ENCODE measurements around the gene PAK6. TPM values are rescaled to one million over a fixed set of nuclear protein-coding genes. Genes with fewer than 3 reads are reported as not detected.

PAK6 gene
- total and polyA plus RNA-seq, 4 donors, result 0.05 to 0.17 (median 0.10) TPM

DNA sequence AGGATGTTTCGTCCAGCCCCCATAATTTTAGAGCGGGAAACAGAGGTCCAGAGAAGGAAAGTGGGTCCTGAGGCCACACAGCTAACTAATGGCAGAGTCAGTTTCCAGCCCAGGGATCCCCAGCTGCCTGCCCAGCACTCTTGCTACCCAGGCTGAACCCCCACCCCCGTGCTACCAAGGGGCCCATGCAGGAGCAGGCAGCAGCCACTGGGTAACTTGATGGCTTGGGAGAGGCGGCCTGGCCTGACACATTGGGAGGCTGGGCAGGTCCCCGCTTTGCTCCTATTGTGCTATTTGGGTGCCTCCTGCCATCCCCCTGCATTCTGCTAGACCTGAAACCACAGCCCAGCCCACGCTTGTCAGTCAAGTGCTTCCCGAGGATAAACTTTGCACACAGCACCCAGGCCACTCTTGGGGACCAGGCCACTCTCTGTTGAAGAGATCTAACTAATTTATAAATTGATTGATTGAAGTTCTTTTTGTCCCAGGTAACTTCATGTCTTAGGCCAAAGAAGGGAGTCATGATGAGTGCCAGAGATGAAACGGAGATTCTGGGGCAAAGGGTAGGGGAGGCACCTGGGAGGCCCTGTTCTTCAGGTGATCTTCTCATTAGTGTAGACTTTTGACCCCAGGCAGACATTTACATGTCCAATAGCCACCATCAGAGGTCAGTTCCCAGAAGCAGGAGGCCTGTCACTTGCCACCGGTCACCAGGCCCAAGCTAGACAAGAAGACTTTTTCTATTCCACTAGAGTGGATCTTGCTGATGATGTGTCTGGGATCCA is 7.0 kb downstream of the PAK6 start:
- no peaks in the 10 kb centered on the region for H3K27me3 ChIP-seq (ENCODE audit: control insufficient read depth in 4 of 4, insufficient read depth in 4 of 4, low read length in 3 of 4)
- 92% methylated on average over 9 of the region's 9 CpGs for WGBS
- H3K4me1 ChIP-seq (ENCODE audit: control insufficient read depth in 4 of 4, insufficient read depth in 4 of 4, low read length in 3 of 4), result no peaks in the 10 kb centered on the region
- no peaks in the 10 kb centered on the region for H3K9me3 ChIP-seq (ENCODE audit: control insufficient read depth in 4 of 4, low read length in 3 of 4)
- H3K36me3 ChIP-seq (ENCODE audit: control insufficient read depth in 4 of 4, insufficient read depth in 3 of 4, low read depth in 1 of 4, low read length in 3 of 4), result no peaks in the 10 kb centered on the region
- H3K9ac ChIP-seq (ENCODE audit: low read depth in 1 of 2, low read length in 2 of 2), result no peak overlapping the region
- no peak overlapping the region for H3K4me3 ChIP-seq (ENCODE audit: low read depth in 1 of 3, low read length in 3 of 3)
- H3K27ac ChIP-seq (ENCODE audit: low read depth in 1 of 2, low read length in 2 of 2), result no peak overlapping the region
- DNase-seq (ENCODE audit: low spot score), result no peak
- no peak for TF ChIP-seq NR2F2 (IDR thresholded peaks at IDR 0.05)
- no peak for TF ChIP-seq FOXA2 (IDR thresholded peaks at IDR 0.05)
- no peak for TF ChIP-seq FOXA1 (IDR thresholded peaks at IDR 0.05)
- TF ChIP-seq RAD21 (IDR thresholded peaks at IDR 0.05), result no peak
- no peak for TF ChIP-seq YY1 (IDR thresholded peaks at IDR 0.05)
- TF ChIP-seq, protein P1, sequence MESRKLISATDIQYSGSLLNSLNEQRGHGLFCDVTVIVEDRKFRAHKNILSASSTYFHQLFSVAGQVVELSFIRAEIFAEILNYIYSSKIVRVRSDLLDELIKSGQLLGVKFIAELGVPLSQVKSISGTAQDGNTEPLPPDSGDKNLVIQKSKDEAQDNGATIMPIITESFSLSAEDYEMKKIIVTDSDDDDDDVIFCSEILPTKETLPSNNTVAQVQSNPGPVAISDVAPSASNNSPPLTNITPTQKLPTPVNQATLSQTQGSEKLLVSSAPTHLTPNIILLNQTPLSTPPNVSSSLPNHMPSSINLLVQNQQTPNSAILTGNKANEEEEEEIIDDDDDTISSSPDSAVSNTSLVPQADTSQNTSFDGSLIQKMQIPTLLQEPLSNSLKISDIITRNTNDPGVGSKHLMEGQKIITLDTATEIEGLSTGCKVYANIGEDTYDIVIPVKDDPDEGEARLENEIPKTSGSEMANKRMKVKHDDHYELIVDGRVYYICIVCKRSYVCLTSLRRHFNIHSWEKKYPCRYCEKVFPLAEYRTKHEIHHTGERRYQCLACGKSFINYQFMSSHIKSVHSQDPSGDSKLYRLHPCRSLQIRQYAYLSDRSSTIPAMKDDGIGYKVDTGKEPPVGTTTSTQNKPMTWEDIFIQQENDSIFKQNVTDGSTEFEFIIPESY (IDR thresholded peaks at IDR 0.05), result no peak
- TF ChIP-seq, protein P2, sequence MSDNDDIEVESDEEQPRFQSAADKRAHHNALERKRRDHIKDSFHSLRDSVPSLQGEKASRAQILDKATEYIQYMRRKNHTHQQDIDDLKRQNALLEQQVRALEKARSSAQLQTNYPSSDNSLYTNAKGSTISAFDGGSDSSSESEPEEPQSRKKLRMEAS (IDR thresholded peaks at IDR 0.05), result no peak
- TF ChIP-seq, protein P3, sequence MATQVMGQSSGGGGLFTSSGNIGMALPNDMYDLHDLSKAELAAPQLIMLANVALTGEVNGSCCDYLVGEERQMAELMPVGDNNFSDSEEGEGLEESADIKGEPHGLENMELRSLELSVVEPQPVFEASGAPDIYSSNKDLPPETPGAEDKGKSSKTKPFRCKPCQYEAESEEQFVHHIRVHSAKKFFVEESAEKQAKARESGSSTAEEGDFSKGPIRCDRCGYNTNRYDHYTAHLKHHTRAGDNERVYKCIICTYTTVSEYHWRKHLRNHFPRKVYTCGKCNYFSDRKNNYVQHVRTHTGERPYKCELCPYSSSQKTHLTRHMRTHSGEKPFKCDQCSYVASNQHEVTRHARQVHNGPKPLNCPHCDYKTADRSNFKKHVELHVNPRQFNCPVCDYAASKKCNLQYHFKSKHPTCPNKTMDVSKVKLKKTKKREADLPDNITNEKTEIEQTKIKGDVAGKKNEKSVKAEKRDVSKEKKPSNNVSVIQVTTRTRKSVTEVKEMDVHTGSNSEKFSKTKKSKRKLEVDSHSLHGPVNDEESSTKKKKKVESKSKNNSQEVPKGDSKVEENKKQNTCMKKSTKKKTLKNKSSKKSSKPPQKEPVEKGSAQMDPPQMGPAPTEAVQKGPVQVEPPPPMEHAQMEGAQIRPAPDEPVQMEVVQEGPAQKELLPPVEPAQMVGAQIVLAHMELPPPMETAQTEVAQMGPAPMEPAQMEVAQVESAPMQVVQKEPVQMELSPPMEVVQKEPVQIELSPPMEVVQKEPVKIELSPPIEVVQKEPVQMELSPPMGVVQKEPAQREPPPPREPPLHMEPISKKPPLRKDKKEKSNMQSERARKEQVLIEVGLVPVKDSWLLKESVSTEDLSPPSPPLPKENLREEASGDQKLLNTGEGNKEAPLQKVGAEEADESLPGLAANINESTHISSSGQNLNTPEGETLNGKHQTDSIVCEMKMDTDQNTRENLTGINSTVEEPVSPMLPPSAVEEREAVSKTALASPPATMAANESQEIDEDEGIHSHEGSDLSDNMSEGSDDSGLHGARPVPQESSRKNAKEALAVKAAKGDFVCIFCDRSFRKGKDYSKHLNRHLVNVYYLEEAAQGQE (IDR thresholded peaks at IDR 0.05), result no peak
- TF ChIP-seq JUND (IDR thresholded peaks at IDR 0.05), result no peak
- no peak for TF ChIP-seq EGR1 (IDR thresholded peaks at IDR 0.05; ENCODE audit: low read depth in 2 of 2)
- no peak for TF ChIP-seq TAF1 (conservative IDR thresholded peaks at IDR 0.05)
- TF ChIP-seq RXRA (IDR thresholded peaks at IDR 0.05), result no peak
- no peak for TF ChIP-seq HNF4A (conservative IDR thresholded peaks at IDR 0.05)
- TF ChIP-seq GABPA (IDR thresholded peaks at IDR 0.05 in 1 of 2, conservative IDR thresholded peaks at IDR 0.05 in 1 of 2), result no peak
- no peak for TF ChIP-seq SP1 (IDR thresholded peaks at IDR 0.05)
- TF ChIP-seq, protein P4, sequence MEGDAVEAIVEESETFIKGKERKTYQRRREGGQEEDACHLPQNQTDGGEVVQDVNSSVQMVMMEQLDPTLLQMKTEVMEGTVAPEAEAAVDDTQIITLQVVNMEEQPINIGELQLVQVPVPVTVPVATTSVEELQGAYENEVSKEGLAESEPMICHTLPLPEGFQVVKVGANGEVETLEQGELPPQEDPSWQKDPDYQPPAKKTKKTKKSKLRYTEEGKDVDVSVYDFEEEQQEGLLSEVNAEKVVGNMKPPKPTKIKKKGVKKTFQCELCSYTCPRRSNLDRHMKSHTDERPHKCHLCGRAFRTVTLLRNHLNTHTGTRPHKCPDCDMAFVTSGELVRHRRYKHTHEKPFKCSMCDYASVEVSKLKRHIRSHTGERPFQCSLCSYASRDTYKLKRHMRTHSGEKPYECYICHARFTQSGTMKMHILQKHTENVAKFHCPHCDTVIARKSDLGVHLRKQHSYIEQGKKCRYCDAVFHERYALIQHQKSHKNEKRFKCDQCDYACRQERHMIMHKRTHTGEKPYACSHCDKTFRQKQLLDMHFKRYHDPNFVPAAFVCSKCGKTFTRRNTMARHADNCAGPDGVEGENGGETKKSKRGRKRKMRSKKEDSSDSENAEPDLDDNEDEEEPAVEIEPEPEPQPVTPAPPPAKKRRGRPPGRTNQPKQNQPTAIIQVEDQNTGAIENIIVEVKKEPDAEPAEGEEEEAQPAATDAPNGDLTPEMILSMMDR (IDR thresholded peaks at IDR 0.05; ENCODE audit: low read depth, low read length, missing input control), result no peak

Data from liver (tissue), 9 donors.